PC-9 (cell line): ENCODE data around the gene PTP4A1.

ENCODE experiments used
- EZH2 ChIP-seq: fragments of 200-600 bp; sonication (generic); IDR thresholded peaks from 2 replicates; pipeline ENCODE4 v1.8.0; 2017; ENCODE audit warnings: antibody characterized with exemption, low read depth
- TF ChIP-seq, protein P1 (sequence below): fragments of 200-600 bp; sonication (generic); conservative IDR thresholded peaks from 2 replicates; pipeline ENCODE4 v1.6.1; 2017; ENCODE audit warnings: mixed run types, antibody characterized with exemption, mild to moderate bottlenecking, moderate library complexity

DNA sequence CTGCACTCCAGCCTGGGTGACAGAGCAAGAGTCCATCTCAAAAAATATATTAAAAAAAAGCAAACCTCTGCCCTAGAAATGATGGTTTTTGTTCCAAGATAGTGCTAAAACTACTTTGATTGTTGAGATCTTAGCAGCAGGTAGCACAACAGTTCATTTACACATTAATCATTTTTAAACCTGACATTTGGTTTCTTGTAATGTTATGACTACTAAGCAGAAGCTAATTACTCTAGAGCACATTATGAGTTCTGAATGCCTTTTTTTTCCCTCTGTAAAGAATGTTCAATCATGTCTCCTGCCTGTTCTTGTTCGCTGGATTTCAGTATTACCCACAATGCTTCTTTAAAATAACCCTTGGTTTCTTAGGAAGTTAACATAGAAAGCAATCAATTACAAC lies 38.7 kb downstream of the PTP4A1 start:
- TF ChIP-seq, protein P1, sequence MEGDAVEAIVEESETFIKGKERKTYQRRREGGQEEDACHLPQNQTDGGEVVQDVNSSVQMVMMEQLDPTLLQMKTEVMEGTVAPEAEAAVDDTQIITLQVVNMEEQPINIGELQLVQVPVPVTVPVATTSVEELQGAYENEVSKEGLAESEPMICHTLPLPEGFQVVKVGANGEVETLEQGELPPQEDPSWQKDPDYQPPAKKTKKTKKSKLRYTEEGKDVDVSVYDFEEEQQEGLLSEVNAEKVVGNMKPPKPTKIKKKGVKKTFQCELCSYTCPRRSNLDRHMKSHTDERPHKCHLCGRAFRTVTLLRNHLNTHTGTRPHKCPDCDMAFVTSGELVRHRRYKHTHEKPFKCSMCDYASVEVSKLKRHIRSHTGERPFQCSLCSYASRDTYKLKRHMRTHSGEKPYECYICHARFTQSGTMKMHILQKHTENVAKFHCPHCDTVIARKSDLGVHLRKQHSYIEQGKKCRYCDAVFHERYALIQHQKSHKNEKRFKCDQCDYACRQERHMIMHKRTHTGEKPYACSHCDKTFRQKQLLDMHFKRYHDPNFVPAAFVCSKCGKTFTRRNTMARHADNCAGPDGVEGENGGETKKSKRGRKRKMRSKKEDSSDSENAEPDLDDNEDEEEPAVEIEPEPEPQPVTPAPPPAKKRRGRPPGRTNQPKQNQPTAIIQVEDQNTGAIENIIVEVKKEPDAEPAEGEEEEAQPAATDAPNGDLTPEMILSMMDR, result no peak
- no peak for TF ChIP-seq EZH2
